Mononuclear cell (primary cell): ENCODE measurements around the gene DSCAML1. TPM values are rescaled to one million over a fixed set of nuclear protein-coding genes. Genes with fewer than 3 reads are reported as not detected.

Experiments
- H3K27me3 ChIP-seq: 2 replicates; pipeline ENCODE4 v1.6.0; 2011; ENCODE audit warnings: low read length, control low read depth; ENCODE audit not compliant: insufficient read depth
- H3K4me1 ChIP-seq: 2 replicates; pipeline ENCODE4 v1.5.1; 2011; ENCODE audit warnings: mild to moderate bottlenecking, low read length, control low read depth; ENCODE audit not compliant: insufficient read depth
- H3K4me3 ChIP-seq: 2 replicates; pipeline ENCODE4 v1.5.1; 2011; ENCODE audit warnings: mild to moderate bottlenecking, low read length, moderate library complexity
- H3K9me3 ChIP-seq: 2 replicates; pipeline ENCODE4 v1.5.1; 2011; ENCODE audit warnings: low read depth, mild to moderate bottlenecking, control low read depth, low read length
- total RNA-seq: library from RNA; depleted of rRNA; stranded (reverse); fragments of >200 nt; gene quantifications from one replicate; pipeline ENCODE4 v1.2.3, GENCODE V29; 2012

Gene DSCAML1
- total RNA-seq, 1 donor = 0.84 TPM

DNA sequence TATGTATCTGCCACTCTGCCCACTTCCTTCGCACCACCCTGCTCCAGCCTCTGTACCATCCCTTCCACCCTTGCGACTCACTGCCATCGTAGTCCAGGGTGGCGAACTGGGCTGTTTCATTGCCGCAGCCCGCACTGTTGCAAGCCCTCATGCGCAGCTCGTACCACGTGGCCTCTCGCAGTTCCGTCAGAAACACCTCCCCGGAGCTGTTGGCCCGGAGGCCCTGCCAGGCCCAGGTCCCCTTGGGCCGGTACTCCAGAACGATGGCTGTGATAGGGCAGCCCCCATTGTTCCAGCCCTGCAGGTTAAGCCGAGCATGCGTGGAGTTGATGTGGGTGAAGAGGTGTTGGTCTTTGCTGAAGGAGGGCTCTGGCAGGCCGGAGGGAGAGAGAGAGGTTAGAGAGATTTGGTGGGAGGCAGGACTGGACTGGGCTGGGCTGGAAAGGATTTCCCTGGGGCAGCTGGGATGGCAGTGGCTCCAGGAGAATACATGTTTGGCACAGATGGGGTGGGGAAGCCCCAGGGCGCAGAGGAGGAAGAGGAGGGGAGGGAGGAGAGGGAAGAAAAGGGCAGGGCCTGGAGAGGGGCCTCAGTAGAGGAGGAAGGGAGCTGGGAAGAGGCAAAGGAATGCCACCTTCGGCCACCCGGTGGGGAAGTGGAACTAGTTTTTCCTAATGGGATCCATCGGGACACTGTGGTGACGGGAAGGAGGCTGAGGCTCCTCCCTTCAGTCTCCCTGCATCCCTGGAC, 359.8 kb downstream of the DSCAML1 start:
- no peaks in the 10 kb centered on the region for H3K27me3 ChIP-seq
- no peaks in the 10 kb centered on the region for H3K4me1 ChIP-seq
- no peak overlapping the region for H3K4me3 ChIP-seq
- H3K9me3 ChIP-seq = no peaks in the 10 kb centered on the region

DNA sequence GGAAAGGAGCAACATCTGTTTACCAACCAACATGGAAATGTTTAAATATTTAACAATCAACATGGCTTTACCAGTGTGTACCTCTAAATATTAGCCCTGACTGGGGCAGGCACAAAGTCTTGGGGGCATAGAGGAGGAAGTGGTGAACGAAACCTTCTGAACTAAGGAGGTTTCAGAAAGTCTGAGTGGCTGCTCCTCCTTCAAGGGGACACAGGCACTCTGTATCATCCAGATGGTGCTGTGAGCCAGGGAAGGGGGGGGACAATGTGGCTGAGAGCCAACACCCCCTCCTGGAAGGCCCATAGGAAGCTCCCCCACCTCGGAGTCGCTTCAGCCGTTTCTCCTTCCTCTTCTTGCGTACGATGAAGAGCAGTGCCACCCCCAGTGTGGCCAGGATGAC, 361.7 kb downstream of the DSCAML1 start:
- no peaks in the 10 kb centered on the region for H3K27me3 ChIP-seq
- no peaks in the 10 kb centered on the region for H3K4me1 ChIP-seq
- H3K9me3 ChIP-seq = no peaks in the 10 kb centered on the region
- H3K4me3 ChIP-seq = no peak overlapping the region

DNA sequence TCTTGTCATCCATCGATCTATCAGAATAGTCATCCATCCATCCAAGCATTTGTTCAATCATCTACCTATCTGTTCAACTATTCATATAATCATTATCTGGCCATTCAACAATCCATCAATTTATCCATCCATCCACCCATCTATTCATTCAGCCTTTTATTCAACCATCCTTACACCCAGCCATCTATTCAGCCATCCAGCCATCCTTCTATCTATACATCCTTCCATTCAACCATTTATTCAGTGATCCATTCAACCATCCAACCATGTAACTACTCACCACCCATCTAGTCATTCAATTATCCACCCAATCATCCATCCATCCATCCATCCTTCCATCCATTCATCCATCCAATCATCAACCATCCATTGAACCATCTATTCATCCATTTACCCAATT, 362.5 kb downstream of the DSCAML1 start:
- H3K4me3 ChIP-seq = no peak overlapping the region
- H3K9me3 ChIP-seq = no peaks in the 10 kb centered on the region

DNA sequence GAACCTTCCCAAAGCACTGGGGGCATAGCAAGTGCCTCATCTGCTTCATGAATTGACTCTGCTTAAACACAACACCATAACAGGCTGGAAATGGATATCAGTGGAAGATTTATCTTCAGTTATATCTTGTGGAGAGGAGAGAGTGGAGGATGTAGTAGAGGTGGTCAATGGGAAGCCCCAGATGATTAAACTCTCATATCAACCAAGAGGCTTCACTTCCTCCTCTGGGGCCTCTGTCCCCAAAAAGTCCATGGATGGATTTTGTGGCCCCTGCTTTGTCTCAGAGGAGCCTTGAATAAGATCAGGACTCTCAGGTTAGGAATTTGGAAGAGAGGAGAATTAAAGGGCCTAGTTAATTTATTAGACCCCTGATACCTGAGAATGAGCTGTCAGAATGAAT, 363.3 kb downstream of the DSCAML1 start:
- Histone ChIP-seq H3K27me3 (no peaks in the 10 kb centered on the region), H3K9me3 (no peaks in the 10 kb centered on the region), H3K4me3 (no peak overlapping the region), H3K4me1 (no peaks in the 10 kb centered on the region)

More for the DNA sequence above, 362.5 kb downstream of the DSCAML1 start:
- H3K27me3 ChIP-seq = no peaks in the 10 kb centered on the region
- H3K4me1 ChIP-seq = no peaks in the 10 kb centered on the region

DNA sequence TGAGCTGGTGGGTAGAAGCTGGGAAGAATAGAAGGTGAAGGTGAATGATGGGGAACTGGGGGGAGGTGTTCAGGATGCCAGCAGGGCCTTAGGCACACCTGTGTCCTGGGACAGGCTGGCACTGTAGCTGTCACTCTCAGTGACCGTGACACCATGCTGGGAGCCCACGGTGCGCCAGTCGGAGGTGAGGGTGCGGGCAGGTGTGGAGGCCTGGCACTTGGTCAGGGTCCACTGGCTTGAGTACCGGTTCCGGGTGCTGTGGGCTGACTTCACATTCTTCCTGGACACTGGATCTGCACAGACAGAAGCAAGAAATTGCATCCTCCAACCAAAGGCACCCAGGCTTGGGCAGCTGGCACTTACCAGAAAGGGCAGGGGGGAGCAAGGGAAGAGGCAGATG, 365.6 kb downstream of the DSCAML1 start:
- no peaks in the 10 kb centered on the region for H3K9me3 ChIP-seq
- peaks cover 1% of the 10 kb centered on the region for H3K4me1 ChIP-seq
- no peak overlapping the region for H3K4me3 ChIP-seq
- no peaks in the 10 kb centered on the region for H3K27me3 ChIP-seq

DNA sequence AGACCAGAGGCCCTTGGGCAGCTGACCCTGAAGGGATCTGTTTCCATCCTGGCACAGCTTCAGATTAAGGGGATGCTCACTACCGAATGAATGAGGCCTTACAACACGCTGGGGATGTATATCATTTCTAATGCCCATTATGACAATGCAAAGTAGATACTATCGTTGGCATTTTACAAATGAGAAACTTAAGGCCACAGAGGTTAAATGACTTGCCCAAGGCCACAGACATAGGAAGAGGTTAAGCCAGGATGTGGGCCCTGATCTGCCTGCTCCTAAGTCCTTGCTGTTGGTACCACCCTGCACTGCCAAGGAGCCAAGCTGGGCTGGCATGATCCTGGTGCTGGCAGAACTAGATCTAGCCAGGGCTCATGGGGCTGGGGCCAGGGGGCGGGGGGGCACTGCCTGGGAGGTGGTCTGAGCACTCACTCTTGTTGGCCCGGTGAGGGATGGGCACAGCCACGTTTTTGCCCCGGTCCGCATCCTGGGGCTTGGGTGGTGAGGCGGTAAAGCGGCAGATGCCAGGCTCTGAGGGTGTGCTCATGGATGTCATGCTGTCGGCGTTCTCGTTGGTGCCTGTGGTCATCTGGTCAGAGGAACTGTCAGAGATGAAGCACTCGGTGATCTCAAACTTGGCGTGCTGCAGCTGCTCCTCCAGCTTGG, 366.6 kb downstream of the DSCAML1 start:
- H3K4me3 ChIP-seq = no peak overlapping the region
- no peaks in the 10 kb centered on the region for H3K27me3 ChIP-seq
- peaks cover 6% of the 10 kb centered on the region for H3K4me1 ChIP-seq
- no peaks in the 10 kb centered on the region for H3K9me3 ChIP-seq

DNA sequence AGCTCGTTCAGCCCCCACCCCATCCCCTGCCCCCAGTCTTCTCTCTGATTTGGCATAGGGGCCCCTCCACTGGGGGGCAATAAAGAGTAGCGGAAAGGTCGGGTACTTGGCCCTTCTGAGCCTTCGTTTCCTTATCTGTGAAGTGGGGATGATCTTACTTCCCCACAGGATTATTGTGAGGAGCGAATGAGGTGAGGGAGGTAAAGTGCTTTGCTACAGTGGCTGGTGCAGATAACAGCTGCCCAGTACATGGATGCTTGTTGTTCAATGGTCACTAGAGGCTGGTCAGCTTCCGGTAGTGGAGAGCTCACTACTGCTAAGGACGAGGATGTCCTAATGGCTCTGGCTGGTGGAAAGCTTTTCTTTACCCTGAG, 368.2 kb downstream of the DSCAML1 start:
- Histone ChIP-seq H3K27me3 (no peaks in the 10 kb centered on the region), H3K4me1 (peaks cover 6% of the 10 kb centered on the region), H3K4me3 (no peak overlapping the region), H3K9me3 (no peaks in the 10 kb centered on the region)

DNA sequence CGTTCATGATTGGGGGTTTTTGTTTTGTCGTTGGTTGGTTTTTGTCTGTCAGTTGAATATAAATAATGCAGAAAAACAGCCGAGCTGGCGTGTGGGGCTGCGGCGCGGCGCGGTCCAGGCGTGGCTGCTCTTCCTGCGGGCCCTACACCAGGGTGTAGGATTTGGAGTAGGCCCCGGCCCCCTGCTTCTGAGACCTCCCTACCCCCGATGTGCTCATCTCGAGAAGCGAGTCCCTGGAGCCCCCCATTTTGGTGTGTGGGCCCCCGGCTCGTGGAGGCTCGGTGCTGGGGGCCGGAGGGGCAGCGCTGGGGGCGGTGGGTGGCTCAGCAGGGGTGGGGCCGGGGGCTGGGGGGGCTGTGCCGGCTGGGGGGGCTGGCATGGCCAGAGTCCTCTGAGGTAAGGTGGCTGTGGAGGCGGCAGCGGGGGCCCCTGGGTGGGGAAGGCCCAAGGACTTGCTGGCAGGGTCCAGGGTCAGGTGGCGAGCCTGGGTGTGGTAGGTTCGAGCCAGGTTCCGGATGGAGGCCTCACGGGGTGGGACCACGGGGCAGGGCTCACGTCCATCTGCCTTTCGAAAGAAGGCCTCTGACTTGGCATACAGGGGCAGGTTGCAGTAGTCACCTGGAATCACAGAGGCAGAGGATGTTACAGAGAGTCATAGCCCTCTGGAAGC, 368.7 kb downstream of the DSCAML1 start:
- Histone ChIP-seq H3K4me1 (peaks cover 6% of the 10 kb centered on the region), H3K4me3 (no peak overlapping the region), H3K9me3 (no peaks in the 10 kb centered on the region), H3K27me3 (no peaks in the 10 kb centered on the region)

DNA sequence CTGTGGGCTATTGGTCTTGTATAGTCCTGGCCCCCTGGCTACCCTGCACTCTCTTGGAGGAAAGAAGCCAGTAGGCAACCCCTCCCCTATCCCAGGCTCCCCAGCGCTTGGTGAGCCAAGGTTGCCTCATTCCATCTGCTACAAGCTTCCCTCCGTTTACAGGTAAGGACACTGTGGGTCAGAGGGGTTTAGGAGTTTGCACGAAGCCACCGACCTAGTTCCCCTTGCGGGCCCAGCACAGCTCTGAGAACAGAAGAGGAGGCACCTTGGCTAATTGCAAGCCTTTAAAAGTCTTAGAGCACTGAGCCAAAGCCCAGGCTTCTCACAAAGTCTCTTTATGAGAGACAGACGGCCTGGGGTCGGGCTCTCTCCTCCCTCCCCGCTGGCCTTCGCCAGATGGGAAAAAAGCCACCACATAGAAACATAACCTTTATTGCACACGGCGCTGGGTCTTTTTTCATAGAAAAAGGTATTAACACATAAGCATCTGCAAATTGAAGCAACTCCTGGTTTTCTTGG, 369.6 kb downstream of the DSCAML1 start:
- Histone ChIP-seq H3K9me3 (no peaks in the 10 kb centered on the region), H3K27me3 (no peaks in the 10 kb centered on the region), H3K4me1 (peaks cover 6% of the 10 kb centered on the region), H3K4me3 (no peak overlapping the region)

DNA sequence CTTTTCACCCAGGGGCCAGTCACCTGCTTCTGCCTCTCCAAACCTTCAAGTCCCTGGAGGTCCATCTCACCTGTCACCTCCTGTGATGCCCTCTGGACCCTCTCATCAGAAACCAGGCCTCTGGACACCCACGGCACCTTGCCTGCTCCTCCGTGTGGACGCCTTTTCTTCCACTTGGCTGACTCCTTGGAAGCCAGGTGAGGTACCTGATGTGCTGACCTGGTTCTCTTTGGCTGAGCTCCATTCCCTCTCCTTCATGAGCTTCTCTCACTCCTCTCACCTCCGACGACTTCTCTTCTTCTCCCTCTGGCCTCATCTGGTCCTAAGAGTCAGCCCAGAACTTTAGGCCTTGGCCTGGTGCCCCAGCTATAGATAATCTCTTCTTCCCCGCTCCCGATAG, 370.1 kb downstream of the DSCAML1 start:
- no peaks in the 10 kb centered on the region for H3K9me3 ChIP-seq
- peaks cover 6% of the 10 kb centered on the region for H3K4me1 ChIP-seq
- no peaks in the 10 kb centered on the region for H3K27me3 ChIP-seq
- no peak overlapping the region for H3K4me3 ChIP-seq

DNA sequence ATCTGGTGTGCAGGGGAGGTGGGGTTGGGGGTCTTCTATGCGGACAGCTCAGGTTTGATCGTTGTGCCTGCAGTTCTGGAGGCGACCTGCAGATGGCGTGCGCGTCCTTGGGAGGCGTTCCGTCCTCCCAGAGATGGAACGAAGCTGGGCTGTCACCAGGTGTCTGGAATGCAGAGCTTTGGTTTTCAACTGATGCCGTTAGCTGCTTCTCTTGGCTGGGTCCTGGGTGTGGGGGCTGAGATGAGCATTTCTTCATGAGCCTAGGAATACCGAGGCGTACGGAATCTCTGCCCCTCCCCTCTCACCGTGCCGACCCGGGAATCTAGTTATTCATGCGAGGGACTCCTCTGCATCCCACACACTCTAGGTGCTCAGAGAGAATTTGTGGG, 370.7 kb downstream of the DSCAML1 start:
- no peaks in the 10 kb centered on the region for H3K9me3 ChIP-seq
- peaks cover 6% of the 10 kb centered on the region for H3K4me1 ChIP-seq
- H3K27me3 ChIP-seq = no peaks in the 10 kb centered on the region
- H3K4me3 ChIP-seq = no peak overlapping the region

DNA sequence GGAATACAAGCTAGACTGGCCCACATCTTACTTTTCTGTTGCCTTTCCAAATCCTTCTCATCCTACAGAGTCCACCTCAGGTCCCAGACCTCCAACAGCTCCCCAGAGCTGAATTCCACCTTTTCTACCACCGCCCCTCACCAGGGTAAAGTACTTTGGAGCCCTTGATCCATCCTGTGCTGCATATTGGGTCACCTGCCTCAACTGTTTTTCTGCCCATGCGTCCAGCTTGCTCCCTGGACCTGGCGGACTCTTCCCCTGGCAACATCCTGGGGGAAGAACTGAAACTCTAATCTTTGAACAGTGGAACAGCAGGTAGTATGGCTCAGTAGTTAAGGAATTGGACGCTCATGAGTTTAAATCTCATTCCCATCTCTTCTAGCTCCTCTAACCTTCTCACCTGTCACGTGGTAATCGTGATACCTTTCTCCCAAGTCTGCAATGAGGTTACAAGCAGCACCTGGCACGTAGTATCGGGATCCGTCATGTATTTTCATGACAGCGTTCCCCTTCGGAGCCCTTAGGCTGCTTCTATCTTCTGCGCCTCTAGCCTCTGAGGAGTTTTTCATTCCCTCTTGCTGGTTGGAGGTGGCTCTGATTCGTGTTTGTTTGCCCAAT, 371.2 kb downstream of the DSCAML1 start:
- Histone ChIP-seq H3K9me3 (no peaks in the 10 kb centered on the region), H3K4me1 (peaks cover 6% of the 10 kb centered on the region), H3K27me3 (no peaks in the 10 kb centered on the region), H3K4me3 (no peak overlapping the region)

DNA sequence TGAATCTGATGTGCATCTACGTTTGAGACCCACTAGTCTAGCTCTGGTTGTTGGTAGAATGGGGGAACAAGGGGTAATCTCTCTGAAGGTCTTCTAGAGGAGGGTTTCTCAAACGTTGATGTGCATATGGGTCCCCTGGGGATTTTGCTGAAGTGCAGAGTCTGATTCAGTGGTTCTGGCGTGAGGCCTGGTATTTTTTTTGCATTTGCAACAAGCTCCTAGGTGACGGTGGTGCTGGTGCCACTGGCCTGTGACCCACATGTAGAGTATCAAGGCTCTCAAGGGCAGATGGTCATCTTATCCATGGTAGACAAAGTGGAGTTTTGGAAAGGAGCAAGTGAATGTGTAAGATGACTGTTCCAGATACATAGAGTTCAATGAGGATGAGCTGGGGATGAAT, 372.2 kb downstream of the DSCAML1 start:
- Histone ChIP-seq H3K4me1 (peaks cover 6% of the 10 kb centered on the region), H3K9me3 (no peaks in the 10 kb centered on the region), H3K27me3 (no peaks in the 10 kb centered on the region), H3K4me3 (no peak overlapping the region)

DNA sequence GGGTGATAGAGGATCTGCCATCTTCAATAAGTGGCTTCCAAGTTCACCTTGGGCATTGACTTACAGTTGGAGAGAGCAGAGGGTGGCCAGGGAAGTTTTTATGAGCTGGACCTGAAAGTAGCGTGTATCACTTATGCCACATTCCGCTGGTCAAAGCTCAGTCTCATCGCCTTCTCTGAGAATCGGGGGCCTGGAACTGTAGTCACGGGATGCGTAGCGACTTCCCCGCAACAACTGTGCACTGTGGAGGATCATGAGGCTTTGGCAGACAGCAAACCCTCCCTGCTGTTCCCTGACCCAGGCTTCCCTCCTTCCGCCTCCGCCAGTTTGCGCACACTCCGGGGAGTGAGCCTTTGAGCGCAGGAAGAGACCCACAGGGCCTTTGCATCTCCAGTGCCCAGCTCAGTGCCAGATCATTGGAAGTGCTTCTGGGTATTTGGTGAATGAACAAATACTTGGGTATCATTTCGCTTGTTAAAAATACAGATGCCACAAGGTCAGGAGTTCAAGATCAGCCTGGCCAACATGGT, 373.9 kb downstream of the DSCAML1 start:
- no peaks in the 10 kb centered on the region for H3K27me3 ChIP-seq
- no peak overlapping the region for H3K4me3 ChIP-seq
- no peaks in the 10 kb centered on the region for H3K9me3 ChIP-seq
- peaks cover 6% of the 10 kb centered on the region for H3K4me1 ChIP-seq

DNA sequence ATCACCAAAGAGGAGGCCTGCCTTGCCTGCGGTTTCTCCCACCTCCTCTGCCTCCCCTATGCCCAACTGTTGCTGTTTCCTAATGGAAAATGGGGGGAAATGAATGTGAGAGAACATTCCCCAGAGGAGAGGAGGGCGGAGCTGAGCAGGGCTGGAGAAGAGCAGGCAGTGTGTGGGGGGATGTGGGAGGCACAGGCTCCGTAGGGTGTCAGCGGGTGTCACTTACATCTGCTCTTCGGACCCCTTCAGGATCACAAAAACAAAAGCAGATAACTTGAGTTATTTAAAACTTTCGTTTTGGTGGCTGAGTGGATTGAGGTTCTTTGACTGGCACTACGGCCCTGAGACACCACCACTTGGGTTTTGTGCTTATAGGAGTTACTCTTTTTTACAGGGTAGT, 375.5 kb downstream of the DSCAML1 start:
- H3K27me3 ChIP-seq = no peaks in the 10 kb centered on the region
- peaks cover 5% of the 10 kb centered on the region for H3K4me1 ChIP-seq
- no peak overlapping the region for H3K4me3 ChIP-seq
- no peaks in the 10 kb centered on the region for H3K9me3 ChIP-seq
